ENCODE results near the gene C2CD4B.

- TF ChIP-seq CTCF (IDR thresholded peaks at IDR 0.05; ENCODE audit: insufficient read depth, low read length, poor library complexity, severe bottlenecking) = no peak
- TF ChIP-seq EZH2phosphoT487 (conservative IDR thresholded peaks at IDR 0.05; ENCODE audit: low read length) = no peak
These were observed 29.5 kb downstream of the C2CD4B start for GRCh38 chr15:62135532-62136134.
